Measurements from ENCODE around the gene TPO.

DNA sequence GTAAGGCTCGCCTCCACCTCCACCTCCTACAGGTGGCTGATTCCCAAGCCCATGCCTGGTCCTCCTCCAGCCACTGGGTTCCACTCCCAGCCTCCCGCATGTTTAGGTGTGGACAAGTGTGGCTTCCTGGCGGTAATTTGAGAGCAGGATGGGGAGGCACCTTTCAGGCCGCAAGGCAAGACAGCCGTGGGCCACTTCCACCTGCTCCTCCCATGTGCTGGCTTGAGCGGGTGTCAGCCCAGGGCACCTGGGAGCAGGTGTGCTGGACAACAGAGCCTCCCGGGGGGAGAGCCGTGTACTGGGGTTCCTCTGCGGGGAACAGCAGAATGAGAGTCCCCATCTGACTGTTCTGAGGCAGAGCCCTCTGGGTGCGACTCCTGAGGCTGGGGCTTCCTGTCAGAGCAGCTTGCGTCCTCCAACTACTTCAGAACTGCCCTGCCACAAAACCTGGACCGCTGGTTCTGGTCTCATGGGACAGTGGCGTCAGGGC is 83.9 kb downstream of the TPO start:
- TF ChIP-seq, protein P1, sequence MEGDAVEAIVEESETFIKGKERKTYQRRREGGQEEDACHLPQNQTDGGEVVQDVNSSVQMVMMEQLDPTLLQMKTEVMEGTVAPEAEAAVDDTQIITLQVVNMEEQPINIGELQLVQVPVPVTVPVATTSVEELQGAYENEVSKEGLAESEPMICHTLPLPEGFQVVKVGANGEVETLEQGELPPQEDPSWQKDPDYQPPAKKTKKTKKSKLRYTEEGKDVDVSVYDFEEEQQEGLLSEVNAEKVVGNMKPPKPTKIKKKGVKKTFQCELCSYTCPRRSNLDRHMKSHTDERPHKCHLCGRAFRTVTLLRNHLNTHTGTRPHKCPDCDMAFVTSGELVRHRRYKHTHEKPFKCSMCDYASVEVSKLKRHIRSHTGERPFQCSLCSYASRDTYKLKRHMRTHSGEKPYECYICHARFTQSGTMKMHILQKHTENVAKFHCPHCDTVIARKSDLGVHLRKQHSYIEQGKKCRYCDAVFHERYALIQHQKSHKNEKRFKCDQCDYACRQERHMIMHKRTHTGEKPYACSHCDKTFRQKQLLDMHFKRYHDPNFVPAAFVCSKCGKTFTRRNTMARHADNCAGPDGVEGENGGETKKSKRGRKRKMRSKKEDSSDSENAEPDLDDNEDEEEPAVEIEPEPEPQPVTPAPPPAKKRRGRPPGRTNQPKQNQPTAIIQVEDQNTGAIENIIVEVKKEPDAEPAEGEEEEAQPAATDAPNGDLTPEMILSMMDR (IDR thresholded peaks at IDR 0.05), result no peak
- no peak for TF ChIP-seq POLR2A (IDR thresholded peaks at IDR 0.05)

Measured in thyroid gland (tissue), 4 donors.